SK-N-SH (cell line): ENCODE measurements around the gene CHRNE. TPM values are rescaled to one million over a fixed set of nuclear protein-coding genes. Genes with fewer than 3 reads are reported as not detected.

ENCODE experiments used
- CHD2 ChIP-seq: fragments of 150-350 bp; IDR thresholded peaks from 2 replicates; pipeline ENCODE4 v1.6.1; 2018; ENCODE audit warnings: low read length; ENCODE audit not compliant: partially characterized antibody
- ELF1 ChIP-seq: IDR thresholded peaks from 2 replicates; pipeline ENCODE4 v1.4.0; 2012
- EZH2phosphoT487 ChIP-seq: fragments of 200-600 bp; sonication (generic); IDR thresholded peaks from 2 replicates; pipeline ENCODE4 v1.6.1; 2017; ENCODE audit warnings: low read depth, mixed run types, mild to moderate bottlenecking, antibody characterized with exemption, moderate library complexity, borderline replicate concordance
- FOXJ3 ChIP-seq: sonication (generic); formaldehyde crosslinking; IDR thresholded peaks from 2 replicates; pipeline ENCODE4 v1.5.1; 2020; ENCODE audit warnings: mild to moderate bottlenecking, missing genetic modification reagents
- GATA2 ChIP-seq: sonication (generic); formaldehyde crosslinking; IDR thresholded peaks from 2 replicates; pipeline ENCODE4 v1.5.0; 2020; ENCODE audit warnings: mild to moderate bottlenecking, missing genetic modification reagents
- IRF3 ChIP-seq: fragments of 150-350 bp; IDR thresholded peaks from 2 replicates; pipeline ENCODE4 v1.6.1; 2016; ENCODE audit warnings: mild to moderate bottlenecking, low read depth, low read length
- JUND ChIP-seq: IDR thresholded peaks from 2 replicates; pipeline ENCODE4 v1.4.0; 2012
- NFIC ChIP-seq: IDR thresholded peaks from 2 replicates; pipeline ENCODE4 v1.4.0; 2012; ENCODE audit warnings: borderline replicate concordance
- NRF1 ChIP-seq: IDR thresholded peaks from 2 replicates; pipeline ENCODE4 v1.6.1; 2012; ENCODE audit warnings: low read depth, mild to moderate bottlenecking, low read length
- PBX3 ChIP-seq: IDR thresholded peaks from 2 replicates; pipeline ENCODE4; 2012
- RAD21 ChIP-seq: IDR thresholded peaks from 2 replicates; pipeline ENCODE4 v1.6.1; 2012; ENCODE audit warnings: mild to moderate bottlenecking, low read length
- RCOR1 ChIP-seq: fragments of 150-350 bp; IDR thresholded peaks from 2 replicates; pipeline ENCODE4 v1.6.1; 2017; ENCODE audit warnings: antibody characterized with exemption, low read length
- TAF1 ChIP-seq: IDR thresholded peaks from 2 replicates; pipeline ENCODE4 v1.6.1; 2012; ENCODE audit warnings: low read depth, mild to moderate bottlenecking, low read length, moderate library complexity, borderline replicate concordance
- TCF12 ChIP-seq: IDR thresholded peaks from 2 replicates; pipeline ENCODE4 v1.4.0; 2012
- TEAD4 ChIP-seq: IDR thresholded peaks from 2 replicates; pipeline ENCODE4 v1.4.0; 2012; ENCODE audit warnings: mild to moderate bottlenecking, borderline replicate concordance; ENCODE audit not compliant: insufficient read depth
- YY1 ChIP-seq: IDR thresholded peaks from 2 replicates; pipeline ENCODE4 v1.4.0; 2012; ENCODE audit warnings: low read depth, mild to moderate bottlenecking
- ZBTB33 ChIP-seq: IDR thresholded peaks from 2 replicates; pipeline ENCODE4 v1.4.0; 2012; ENCODE audit warnings: low read depth, borderline replicate concordance
- polyA plus RNA-seq, 3 experiments: library from polyadenylated mRNA; depleted of rRNA; stranded (reverse); fragments of >200 nt; gene quantifications; 2 replicates each; pipeline ENCODE4 v1.2.3, GENCODE V29; 2012

CHRNE gene
- polyA plus RNA-seq, 1 of the 3 experiments (the other 2 are of a cell fraction), result 0.71 TPM

- TF ChIP-seq GATA2 (CRISPR knock-in tag) (peak; percentile 69), NRF1 (no peak), YY1 (0 out of 2 replicates have a peak, but pooled peaks have one; percentile 5), CHD2 (no peak), RAD21 (no peak), RCOR1 (no peak), TCF12 (no peak), PBX3 (peak; percentile 47; the same call in 1 of the 2 replicates), ZBTB33 (no peak), TEAD4 (no peak), IRF3 (no peak), TAF1 (no peak), JUND (no peak), ELF1 (no peak), NFIC (no peak; the same call in none of the 2 replicates), EZH2phosphoT487 (no peak), FOXJ3 (CRISPR knock-in tag) (0 out of 2 replicates have a peak, but pooled peaks have one; percentile 35)
- TF ChIP-seq, all 33 proteins: peak for 9
Observed at GRCh38 chr17:4950075-4950745, 47.3 kb upstream of the CHRNE start (continued).
